GM10847 (cell line): ENCODE measurements around the gene CDH4.

Source experiments
- POLR2A ChIP-seq: IDR thresholded peaks from 2 replicates; pipeline ENCODE4 v1.6.1; 2011; ENCODE audit not compliant: insufficient read length; ENCODE audit errors: extremely low read depth

CDH4 gene

DNA sequence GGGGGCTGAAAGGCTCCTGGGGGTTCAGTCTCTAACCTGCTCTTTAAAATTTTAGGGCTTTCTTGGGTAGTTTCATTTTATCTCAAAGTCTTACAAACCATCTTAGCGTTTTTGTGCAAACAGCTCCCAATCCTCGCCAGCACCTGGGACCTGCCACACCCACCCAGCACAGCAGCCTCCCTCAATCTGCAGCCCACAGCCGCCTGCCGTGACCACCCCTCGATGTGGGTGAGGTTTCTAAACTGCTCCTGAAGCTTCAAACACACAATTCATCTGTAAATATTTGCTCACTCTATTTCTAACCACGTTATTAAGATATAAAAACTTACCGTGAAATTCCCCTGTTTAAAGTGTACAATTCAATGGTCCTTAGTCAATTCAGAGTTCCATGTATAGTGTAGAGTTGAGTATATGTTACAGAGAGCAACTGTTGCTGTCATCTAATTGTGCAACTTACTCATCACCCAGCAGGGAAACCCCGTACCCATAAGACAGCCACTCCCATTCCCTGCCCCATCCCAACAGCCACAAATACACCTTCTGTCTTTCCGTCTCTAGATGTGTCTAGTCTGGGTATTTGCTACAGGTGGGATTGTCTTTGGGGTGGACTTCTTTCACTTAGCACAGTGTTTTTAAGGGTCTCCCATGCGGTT is 432.6 kb downstream of the CDH4 start:
- no peak for TF ChIP-seq POLR2A

- TF ChIP-seq POLR2A, result no peak
These were observed 433.4 kb downstream of the CDH4 start for GRCh38 chr20:61685462-61685861.

- no peak for TF ChIP-seq POLR2A
These were observed 434.2 kb downstream of the CDH4 start for GRCh38 chr20:61686051-61686936.

DNA sequence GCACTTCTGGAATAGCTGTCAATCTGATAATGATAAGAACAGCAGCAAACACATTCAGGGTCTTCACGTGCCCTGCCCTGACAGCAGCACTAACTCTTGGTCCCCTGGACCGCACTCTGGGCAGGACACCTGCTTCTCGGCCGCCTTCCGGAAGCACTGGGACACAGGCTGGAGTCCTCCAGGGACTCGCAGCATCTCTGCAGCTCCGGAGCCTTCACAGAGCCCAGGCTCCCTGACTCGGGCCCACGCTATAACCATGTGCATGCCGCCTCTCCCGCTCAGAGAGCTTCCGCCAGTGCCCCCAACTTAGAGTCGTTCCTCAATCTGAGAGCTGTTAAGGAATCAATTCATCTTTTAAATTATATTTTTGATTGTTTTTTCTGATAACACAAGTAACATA is 436.4 kb downstream of the CDH4 start:
- no peak for TF ChIP-seq POLR2A

GRCh38 chr20:61690150-61690549 is 438.1 kb downstream of the CDH4 start:
- no peak for TF ChIP-seq POLR2A

GRCh38 chr20:61690993-61691838 is 439.2 kb downstream of the CDH4 start:
- TF ChIP-seq POLR2A, result no peak

DNA sequence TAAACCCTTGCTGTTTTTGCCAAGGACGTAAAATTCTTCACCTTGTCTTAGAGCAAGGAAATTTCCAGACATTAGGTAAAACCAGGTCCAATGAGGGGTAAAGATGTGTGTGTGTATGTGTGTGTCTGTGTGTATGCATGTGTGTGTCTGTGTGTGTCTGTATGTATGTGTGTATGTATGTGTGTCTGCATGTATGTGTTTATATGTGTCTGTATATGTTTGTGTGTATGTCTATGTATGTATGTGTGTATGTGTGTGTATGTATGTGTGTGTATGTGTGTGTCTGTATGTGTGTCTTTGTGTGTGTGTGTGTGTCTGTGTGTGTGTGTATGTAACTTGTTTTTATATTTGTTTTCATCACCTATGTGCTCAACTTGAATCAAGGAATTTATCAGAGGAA is 439.9 kb downstream of the CDH4 start:
- no peak for TF ChIP-seq POLR2A

GRCh38 chr20:61692479-61692878 is 440.4 kb downstream of the CDH4 start:
- no peak for TF ChIP-seq POLR2A

DNA sequence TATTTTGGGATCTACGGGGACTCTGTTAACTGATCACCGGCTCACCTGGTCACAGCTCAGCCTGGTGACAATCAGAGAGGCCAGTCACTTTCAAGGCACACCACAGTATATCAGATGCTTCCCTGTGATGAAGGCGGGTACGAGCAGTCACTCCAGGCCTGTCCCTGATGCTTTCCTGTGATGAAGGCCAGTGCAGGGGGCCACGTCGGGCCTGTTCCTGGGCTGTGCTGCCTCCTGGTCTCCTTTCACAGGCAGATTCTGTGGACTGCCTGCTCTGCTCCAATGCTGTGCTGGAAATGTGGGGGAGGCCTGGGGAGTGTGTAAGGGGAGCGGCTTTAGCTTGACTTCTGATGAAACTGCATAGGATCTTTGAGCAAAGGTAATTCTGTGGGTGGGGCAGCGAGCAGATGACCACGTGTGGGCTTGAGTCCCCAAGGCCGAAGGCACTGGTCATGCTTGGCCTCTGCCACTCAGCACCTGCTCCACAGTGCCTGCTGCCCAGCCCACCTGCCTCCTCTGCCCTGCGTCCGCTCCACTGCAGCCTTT is 441.1 kb downstream of the CDH4 start:
- no peak for TF ChIP-seq POLR2A

DNA sequence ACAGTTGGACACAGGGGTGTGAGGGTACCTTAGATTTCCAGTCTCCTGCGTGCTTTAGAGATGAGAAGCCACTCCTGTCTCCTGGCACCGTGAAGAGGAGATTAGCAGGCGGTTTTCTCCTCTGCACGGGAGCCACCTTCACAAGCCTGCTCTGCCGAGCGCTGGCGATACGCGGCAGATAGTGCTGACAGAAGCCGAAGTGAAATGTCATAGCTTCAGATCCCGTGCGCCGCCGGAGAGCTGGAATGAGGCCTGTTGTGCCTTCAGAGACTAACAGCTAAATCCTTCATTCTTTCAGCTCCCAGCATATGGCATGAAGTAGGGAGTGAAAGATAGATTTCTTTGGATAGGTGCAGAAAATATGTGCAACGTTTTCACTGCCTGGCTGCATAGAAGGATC is 442.6 kb downstream of the CDH4 start:
- no peak for TF ChIP-seq POLR2A

DNA sequence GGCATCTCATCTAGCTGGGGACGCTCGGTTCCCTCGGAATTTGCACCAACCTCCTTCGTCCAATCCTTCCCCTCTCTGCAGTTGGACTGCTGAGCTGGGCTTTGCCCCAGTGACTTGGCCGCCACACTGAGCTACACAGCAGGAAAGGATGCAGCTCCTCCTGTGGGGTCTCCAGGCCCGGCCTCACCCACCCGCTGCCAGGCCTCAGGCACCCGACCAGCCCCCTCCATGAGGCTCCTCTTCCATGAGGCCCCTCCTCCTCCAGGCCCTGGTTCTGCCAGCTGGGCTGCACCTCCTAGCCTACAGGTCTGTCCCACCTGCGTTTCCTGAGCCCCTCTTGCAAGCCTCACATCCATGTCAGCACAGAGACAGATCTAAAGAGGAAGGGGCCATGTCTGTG is 443.7 kb downstream of the CDH4 start:
- TF ChIP-seq POLR2A, result no peak

GRCh38 chr20:61696181-61696735 is 444.2 kb downstream of the CDH4 start:
- no peak for TF ChIP-seq POLR2A

DNA sequence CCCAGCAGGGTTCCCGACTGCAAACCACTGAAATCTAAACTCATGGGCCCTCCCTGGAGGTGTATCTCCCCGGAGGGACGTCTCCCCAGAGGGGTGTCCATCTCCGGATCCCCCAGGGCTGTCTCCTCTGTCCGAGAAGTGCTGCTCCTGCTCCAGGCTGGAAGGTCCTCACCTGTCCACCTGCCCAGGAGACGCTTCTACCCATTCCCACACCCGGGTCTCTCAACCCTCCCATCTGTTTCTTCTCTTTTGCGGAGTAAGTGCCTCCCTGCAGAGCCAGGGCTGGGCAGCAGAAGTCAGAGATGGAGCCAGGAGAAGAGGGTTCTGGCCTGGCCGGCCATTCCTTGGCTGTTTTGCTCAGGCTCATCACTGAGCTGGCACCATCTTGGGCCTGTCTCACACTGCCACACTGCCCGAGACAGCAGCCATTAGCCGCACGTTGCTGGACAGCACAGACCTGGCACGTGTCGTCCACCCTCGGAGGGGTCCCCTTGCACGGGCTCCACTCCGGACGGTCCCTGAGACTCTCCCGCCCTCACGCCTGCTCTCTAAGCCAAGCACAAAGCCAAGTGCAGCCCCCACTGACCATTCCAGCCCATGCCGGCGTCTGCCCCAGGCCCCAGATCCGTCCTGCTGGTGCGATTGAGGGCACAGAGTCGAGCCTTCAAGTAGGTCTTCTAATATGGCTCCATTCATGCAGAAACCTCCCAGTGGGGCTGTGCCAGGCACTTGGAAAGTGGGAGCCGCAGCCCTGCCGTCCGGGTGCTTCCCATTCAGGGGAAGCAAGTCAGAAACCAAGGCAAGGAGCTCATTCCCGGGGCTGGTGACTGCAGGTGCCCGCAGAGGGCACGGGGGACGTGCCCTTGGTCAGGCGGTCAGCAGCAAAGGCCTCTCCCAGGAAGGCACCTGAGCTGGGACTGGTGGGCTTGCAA is 445.9 kb downstream of the CDH4 start:
- no peak for TF ChIP-seq POLR2A
